ENCODE results near the gene FRMPD4.

- TF ChIP-seq POLR2A (IDR thresholded peaks at IDR 0.05) (no peak), POLR2AphosphoS5 (IDR thresholded peaks at IDR 0.05) (no peak), CTCF (IDR thresholded peaks at IDR 0.05 in 8 of 11, conservative IDR thresholded peaks at IDR 0.05 in 3 of 11) (no peak)
Measured at GRCh38 chrX:12758291-12758690, 620.0 kb downstream of the FRMPD4 start.
